ENCODE measurements around the gene CLMP. TPM values are rescaled to one million over a fixed set of nuclear protein-coding genes. Genes with fewer than 3 reads are reported as not detected.

The CLMP gene
- polyA plus RNA-seq, 3 donors = 0.33 TPM; not detected in 2

DNA sequence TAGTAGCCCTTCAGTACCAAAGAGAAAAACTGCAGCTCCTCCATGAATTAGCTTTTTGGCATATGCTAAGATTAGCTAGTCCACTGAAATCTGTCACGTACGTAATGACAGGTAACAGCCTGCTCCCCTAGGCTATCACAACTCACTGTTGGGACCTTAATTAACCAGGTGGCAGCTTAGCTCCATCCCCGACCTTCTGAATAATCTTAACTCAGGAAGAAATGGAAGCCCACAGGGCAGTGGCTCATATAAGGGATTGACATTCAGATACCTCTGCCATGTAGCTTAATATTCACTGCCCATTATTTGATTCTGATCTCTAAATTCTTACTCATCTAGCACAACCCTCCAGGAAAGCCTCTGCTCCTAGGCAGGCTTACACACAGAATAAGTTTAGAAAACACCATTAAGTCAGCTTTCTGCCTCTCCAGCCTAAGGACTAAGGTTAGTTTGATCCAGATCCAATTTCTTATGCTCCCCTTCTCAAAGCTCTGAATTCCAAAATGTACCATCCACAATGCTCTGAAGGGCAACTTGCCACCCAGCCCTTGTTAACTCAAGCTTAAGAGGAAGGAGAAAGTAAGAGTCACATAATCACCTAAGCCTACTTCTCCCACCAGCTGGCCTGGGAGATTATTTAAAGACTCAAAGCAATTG is 138.1 kb downstream of the CLMP start:
- Histone ChIP-seq H3K79me2 (ENCODE audit: insufficient read depth, low read length) (peaks cover 57% of the 10 kb centered on the region), H3K36me3 (replicated peaks in 1 of 2; ENCODE audit: control insufficient read depth in 1 of 2, insufficient read depth in 2 of 2, low read length in 2 of 2) (peaks cover 59 to 84% of the 10 kb centered on the region in 2 donors), H3K4me1 (ENCODE audit: control insufficient read depth in 1 of 2, insufficient read depth in 2 of 2, low read length in 2 of 2) (peaks cover 26 to 42% of the 10 kb centered on the region in 2 donors), H3K4me2 (replicated peaks; ENCODE audit: extremely low read depth, low read length, poor library complexity, severe bottlenecking) (no peak overlapping the region), H3K4me3 (replicated peaks in 1 of 3; ENCODE audit: low read depth in 2 of 3, low read length in 3 of 3) (no peak overlapping the region), H3K27me3 (ENCODE audit: control insufficient read depth in 2 of 2, insufficient read depth in 2 of 2, low read length in 2 of 2) (no peaks in the 10 kb centered on the region), H3K9ac (ENCODE audit: insufficient read depth, low read length, poor library complexity, severe bottlenecking) (no peak overlapping the region), H3K9me3 (replicated peaks in 1 of 2; ENCODE audit: control insufficient read depth in 1 of 2, insufficient read depth in 1 of 2, low read length in 2 of 2) (no peaks in the 10 kb centered on the region), H2AFZ (ENCODE audit: insufficient read depth, low read depth, low read length, poor library complexity, severe bottlenecking) (no peak overlapping the region), H4K20me1 (ENCODE audit: insufficient read depth, low read length) (peaks cover 87% of the 10 kb centered on the region), H3K27ac (ENCODE audit: low read depth in 1 of 2, low read length in 2 of 2) (no peak overlapping the region)
- 72% methylated on average over 3 of the region's 3 CpGs for WGBS (ENCODE audit: insufficient coverage)
- Mint-ChIP-seq H3K4me3 (no peak overlapping the region), H3K36me3 (peaks cover 68 to 77% of the 10 kb centered on the region in 2 donors), H3K27ac (peak overlapping the region in 3 of 7 donors; percentile 31 to 65 (median 65)), H3K4me1 (peaks cover 52% of the 10 kb centered on the region), H3K9me3 (peaks cover 0 to 5% (median 0%) of the 10 kb centered on the region in 7 donors), H3K27me3 (ENCODE audit: low read depth in 3 of 3) (no peaks in the 10 kb centered on the region)
- DNase-seq = no peak
- intact Hi-C loops (cut with micrococcal nuclease) = loop anchor here in 1 of 2 donors (10.0 kb wide), 1 partner anchor 262 kb away; no protein-coding TSS in a partner anchor
- TF ChIP-seq, protein P1, sequence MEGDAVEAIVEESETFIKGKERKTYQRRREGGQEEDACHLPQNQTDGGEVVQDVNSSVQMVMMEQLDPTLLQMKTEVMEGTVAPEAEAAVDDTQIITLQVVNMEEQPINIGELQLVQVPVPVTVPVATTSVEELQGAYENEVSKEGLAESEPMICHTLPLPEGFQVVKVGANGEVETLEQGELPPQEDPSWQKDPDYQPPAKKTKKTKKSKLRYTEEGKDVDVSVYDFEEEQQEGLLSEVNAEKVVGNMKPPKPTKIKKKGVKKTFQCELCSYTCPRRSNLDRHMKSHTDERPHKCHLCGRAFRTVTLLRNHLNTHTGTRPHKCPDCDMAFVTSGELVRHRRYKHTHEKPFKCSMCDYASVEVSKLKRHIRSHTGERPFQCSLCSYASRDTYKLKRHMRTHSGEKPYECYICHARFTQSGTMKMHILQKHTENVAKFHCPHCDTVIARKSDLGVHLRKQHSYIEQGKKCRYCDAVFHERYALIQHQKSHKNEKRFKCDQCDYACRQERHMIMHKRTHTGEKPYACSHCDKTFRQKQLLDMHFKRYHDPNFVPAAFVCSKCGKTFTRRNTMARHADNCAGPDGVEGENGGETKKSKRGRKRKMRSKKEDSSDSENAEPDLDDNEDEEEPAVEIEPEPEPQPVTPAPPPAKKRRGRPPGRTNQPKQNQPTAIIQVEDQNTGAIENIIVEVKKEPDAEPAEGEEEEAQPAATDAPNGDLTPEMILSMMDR (IDR thresholded peaks at IDR 0.05) = no peak

DNA sequence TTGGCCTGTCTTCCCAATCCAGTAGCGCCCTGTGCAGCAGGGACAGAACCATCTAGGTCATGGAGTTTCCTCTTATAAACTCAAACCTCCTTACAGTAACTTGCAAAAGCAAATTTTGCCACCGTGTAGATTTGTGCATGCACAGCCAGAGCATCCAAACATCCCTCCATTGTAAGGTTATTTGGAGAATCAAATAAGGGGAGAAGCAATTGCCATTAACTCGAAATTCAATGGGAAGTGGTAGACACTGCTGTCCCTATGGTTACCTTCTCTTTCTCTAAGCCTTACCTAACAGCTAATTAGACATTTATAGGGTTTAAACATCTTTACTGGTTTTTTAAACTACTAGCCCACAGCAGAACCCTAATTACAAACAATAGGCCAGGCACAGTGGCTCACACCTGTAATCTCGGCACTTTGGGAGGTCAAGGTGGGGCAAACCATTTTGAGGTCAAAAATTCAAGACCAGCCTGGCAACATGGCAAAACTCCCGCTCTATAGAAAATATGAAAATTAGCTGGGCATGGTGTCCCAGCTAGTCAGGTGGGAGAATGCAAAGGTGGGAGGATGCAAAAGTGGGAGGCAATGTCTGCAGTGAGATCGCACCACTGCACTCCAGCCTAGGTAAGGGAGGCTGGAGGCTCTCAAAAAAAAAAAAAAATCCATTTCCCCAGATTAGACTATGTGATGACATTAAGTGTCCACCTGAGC is 139.7 kb downstream of the CLMP start:
- Histone ChIP-seq H3K27ac (ENCODE audit: low read depth in 1 of 2, low read length in 2 of 2) (peak overlapping the region in 1 of 2 donors; percentile 23), H3K4me3 (replicated peaks in 1 of 3; ENCODE audit: low read depth in 2 of 3, low read length in 3 of 3) (no peak overlapping the region), H3K4me1 (ENCODE audit: control insufficient read depth in 1 of 2, insufficient read depth in 2 of 2, low read length in 2 of 2) (peaks cover 16 to 28% of the 10 kb centered on the region in 2 donors), H3K9me3 (replicated peaks in 1 of 2; ENCODE audit: control insufficient read depth in 1 of 2, insufficient read depth in 1 of 2, low read length in 2 of 2) (no peaks in the 10 kb centered on the region), H3K79me2 (ENCODE audit: insufficient read depth, low read length) (peaks cover 41% of the 10 kb centered on the region), H2AFZ (ENCODE audit: insufficient read depth, low read depth, low read length, poor library complexity, severe bottlenecking) (no peak overlapping the region), H3K36me3 (replicated peaks in 1 of 2; ENCODE audit: control insufficient read depth in 1 of 2, insufficient read depth in 2 of 2, low read length in 2 of 2) (peaks cover 52 to 77% of the 10 kb centered on the region in 2 donors), H3K27me3 (ENCODE audit: control insufficient read depth in 2 of 2, insufficient read depth in 2 of 2, low read length in 2 of 2) (no peaks in the 10 kb centered on the region), H3K4me2 (replicated peaks; ENCODE audit: extremely low read depth, low read length, poor library complexity, severe bottlenecking) (no peak overlapping the region), H3K9ac (ENCODE audit: insufficient read depth, low read length, poor library complexity, severe bottlenecking) (no peak overlapping the region), H4K20me1 (ENCODE audit: insufficient read depth, low read length) (peaks cover 72% of the 10 kb centered on the region)
- intact Hi-C loops (cut with micrococcal nuclease) = loop anchor here in 1 of 2 donors (10.0 kb wide), 1 partner anchor 261 kb away; no protein-coding TSS in a partner anchor
- TF ChIP-seq, protein P1 (IDR thresholded peaks at IDR 0.05) = no peak
- H3K36me3 Mint-ChIP-seq = peaks cover 65 to 70% of the 10 kb centered on the region in 2 donors
- no peak for DNase-seq
- 100% methylated on average over 2 of the region's 6 CpGs for WGBS (ENCODE audit: insufficient coverage)
- H3K27ac Mint-ChIP-seq = peak overlapping the region in 4 of 7 donors; percentile 3 to 72 (median 55)
- H3K4me3 Mint-ChIP-seq = no peak overlapping the region
- peaks cover 0 to 2% (median 0%) of the 10 kb centered on the region in 3 donors for H3K27me3 Mint-ChIP-seq (ENCODE audit: low read depth in 3 of 3)
- H3K4me1 Mint-ChIP-seq = peaks cover 41% of the 10 kb centered on the region
- H3K9me3 Mint-ChIP-seq = peaks cover 0 to 5% (median 0%) of the 10 kb centered on the region in 7 donors
